ENCODE results near the gene GALM. TPM values are rescaled to one million over a fixed set of nuclear protein-coding genes. Genes with fewer than 3 reads are reported as not detected.
A peak's percentile ranks its signal among the peaks of the same experiment; 100 is the strongest.

GALM gene
- total and polyA plus RNA-seq, 10 donors: 5.2 to 22.7 (median 7.6) TPM

DNA sequence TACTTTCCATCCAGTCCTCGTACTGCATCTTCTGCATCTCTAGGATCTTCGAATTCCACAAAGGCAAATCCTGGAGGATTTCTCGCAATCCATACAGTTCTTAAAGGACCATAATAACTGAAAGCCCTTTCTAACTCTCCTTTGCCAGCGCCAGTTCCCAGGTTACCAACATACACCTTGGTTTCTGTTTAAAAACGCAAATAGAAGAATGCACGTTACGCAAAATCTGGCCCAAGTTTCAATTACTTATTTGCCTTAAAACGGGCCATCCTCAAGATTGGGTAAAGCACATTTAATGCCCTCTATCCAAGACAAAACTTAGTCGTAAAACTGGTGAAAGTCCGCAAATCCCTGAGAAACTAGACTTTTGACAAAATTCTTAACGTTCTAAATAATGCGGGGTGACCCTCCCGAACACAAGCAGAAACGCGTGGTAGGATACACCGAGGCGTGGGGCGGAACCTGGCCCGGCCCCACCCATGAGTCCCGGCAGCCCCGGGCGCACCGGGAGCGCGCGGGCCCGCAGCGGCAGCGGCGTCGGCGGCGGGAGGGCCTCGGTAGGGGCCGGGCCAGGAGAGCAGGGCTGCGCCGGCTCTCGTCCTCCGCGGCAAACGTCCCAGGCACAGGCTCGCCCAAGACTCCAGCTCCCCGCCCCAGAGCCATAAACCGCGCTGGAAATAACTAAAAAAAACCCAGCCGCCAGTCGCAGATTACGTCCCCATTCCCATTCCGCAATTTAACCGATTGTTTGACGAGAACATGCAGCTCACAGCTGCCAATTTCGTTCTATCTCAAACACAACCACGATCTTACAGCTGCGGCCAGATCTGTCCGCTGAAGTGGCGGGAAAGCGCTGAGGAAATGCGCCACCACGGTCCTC is 84.3 kb downstream of the GALM start:
- peaks cover 10 to 46% (median 40%) of the 10 kb centered on the region in 6 donors for H3K36me3 ChIP-seq
- peak in 2 of 3 donors; percentile 45 to 72 for TF ChIP-seq POLR2A (IDR thresholded peaks at IDR 0.05)
- TF ChIP-seq, protein P1, sequence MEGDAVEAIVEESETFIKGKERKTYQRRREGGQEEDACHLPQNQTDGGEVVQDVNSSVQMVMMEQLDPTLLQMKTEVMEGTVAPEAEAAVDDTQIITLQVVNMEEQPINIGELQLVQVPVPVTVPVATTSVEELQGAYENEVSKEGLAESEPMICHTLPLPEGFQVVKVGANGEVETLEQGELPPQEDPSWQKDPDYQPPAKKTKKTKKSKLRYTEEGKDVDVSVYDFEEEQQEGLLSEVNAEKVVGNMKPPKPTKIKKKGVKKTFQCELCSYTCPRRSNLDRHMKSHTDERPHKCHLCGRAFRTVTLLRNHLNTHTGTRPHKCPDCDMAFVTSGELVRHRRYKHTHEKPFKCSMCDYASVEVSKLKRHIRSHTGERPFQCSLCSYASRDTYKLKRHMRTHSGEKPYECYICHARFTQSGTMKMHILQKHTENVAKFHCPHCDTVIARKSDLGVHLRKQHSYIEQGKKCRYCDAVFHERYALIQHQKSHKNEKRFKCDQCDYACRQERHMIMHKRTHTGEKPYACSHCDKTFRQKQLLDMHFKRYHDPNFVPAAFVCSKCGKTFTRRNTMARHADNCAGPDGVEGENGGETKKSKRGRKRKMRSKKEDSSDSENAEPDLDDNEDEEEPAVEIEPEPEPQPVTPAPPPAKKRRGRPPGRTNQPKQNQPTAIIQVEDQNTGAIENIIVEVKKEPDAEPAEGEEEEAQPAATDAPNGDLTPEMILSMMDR (IDR thresholded peaks at IDR 0.05 in 8 of 11, conservative IDR thresholded peaks at IDR 0.05 in 3 of 11): no peak
- TF ChIP-seq POLR2AphosphoS5 (IDR thresholded peaks at IDR 0.05): peak in 2 of 3 donors; percentile 50 to 67
- peaks cover 35 to 79% (median 69%) of the 10 kb centered on the region in 6 donors for H3K4me1 ChIP-seq
- no peaks in the 10 kb centered on the region for H3K9me3 ChIP-seq
- peak overlapping the region; percentile 68 to 94 (median 88) for H3K4me3 ChIP-seq
- intact Hi-C loops (cut with DNase I; ENCODE audit: low total_unique reads): no loop called here
- DNase-seq: peak; percentile 92
- H3K27ac ChIP-seq: peak overlapping the region; percentile 97 to 100 (median 99)
- H3K27me3 ChIP-seq (replicated peaks in 1 of 7): no peaks in the 10 kb centered on the region
- 0 to 1% (median 1%) methylated on average over 40 to 59 of the region's 59 CpGs for WGBS, 5 donors

DNA sequence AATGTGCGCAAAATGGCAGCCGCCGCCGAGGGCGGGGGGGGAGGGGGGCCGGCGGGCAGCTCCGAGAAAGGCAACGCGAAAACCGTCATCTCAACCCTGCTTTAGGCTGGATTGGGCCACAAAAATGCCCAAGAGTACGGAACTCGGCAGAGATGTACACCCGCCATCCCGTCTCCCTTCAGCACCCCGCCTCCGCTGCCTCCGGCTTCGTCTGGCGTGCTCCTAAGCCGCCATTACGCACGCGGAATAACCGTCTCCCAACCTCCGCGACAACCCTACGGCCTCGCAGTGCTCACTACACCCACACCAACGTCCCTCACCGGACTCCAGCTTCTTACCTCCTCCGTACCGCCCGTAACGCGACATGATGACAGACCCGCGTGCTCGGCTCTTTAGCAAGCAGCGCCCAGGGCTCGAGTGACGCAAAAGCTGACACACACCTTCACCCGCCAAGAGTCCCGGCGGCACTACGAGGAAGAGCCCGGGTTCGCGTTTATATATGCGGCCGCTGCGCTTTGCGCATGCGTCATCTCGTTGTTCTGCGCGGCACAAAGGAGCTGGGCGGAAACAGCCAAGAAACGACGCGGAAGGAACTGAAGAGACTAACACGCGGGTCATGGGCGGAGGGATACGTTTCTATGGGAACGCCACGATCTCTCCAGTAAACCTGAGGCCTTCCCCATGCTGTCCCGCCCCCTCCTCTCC is 85.1 kb downstream of the GALM start, which contains the start of gene SRSF7:
Gene SRSF7 (minus strand): TSS at position 471 of the 705 bp plus-strand sequence. CDS start 105 bp downstream, at position 366.
- Histone ChIP-seq H3K27me3 (replicated peaks in 1 of 7) (no peaks in the 10 kb centered on the region), H3K4me1 (peaks cover 33 to 71% (median 61%) of the 10 kb centered on the region in 6 donors), H3K9me3 (no peaks in the 10 kb centered on the region), H3K36me3 (peaks cover 10 to 38% (median 32%) of the 10 kb centered on the region in 6 donors), H3K4me3 (peak within 1 kb of the TSS; percentile 68 to 94 (median 88)), H3K27ac (peak within 1 kb of the TSS; percentile 97 to 100 (median 99))
- peak; percentile 99 for DNase-seq
- intact Hi-C loops (cut with DNase I; ENCODE audit: low total_unique reads): no loop called here
- 0 to 1% (median 0%) methylated on average over 51 to 68 of the region's 68 CpGs for WGBS, 5 donors
- peak; percentile 99 to 100 (median 100) for TF ChIP-seq POLR2A (IDR thresholded peaks at IDR 0.05)
- TF ChIP-seq POLR2AphosphoS5 (IDR thresholded peaks at IDR 0.05): peak; percentile 100
- TF ChIP-seq, protein P1 (IDR thresholded peaks at IDR 0.05 in 8 of 11, conservative IDR thresholded peaks at IDR 0.05 in 3 of 11): peak in 3 of 11 experiments; percentile 8 to 35 (median 23)

DNA sequence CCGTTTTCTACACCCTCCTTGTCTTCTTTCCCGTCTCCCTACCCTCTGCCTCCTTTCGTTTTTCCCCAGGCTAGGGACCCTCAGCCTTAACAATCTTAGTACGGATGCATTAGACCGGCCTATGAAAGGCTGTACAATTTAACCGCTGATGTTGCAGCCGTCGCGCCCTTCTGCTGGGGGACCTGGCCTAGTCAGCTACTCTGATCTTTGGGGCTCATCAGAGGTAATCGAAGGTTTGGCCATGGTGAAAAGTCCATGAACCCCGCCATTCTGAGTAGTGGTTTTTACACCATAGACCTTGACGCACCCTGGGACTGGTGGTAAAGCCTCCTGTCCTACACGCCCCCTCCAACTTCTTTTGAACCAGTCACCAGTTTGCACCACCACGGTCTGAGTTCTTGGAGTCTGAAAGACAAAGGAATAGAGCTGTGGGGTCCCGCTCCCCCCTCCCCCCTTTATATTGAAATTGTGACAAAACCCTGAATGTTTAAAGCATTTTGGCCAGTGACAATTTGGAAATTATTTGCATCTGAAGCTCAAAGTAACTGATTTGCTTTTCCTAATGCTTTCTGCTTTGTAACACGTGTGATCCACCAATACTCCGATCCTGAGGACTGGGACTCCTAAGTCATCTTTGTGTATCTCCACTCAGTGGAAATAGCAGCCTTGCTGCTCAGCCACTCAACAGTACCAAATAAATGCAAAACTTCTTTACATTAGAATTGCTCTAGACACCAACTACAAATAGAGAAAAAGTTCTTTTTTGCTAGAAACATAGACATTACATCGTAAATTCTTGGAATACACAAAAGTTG is 85.9 kb downstream of the GALM start:
- 30 to 38% (median 33%) methylated on average over 18 of the region's 18 CpGs for WGBS, 5 donors
- Histone ChIP-seq H3K9me3 (no peaks in the 10 kb centered on the region), H3K27ac (peak overlapping the region; percentile 97 to 100 (median 99)), H3K36me3 (peaks cover 10 to 31% (median 24%) of the 10 kb centered on the region in 6 donors), H3K4me1 (peaks cover 29 to 63% (median 53%) of the 10 kb centered on the region in 6 donors), H3K4me3 (peak overlapping the region; percentile 10 to 94 (median 83)), H3K27me3 (replicated peaks in 1 of 7) (no peaks in the 10 kb centered on the region)
- intact Hi-C loops (cut with DNase I; ENCODE audit: low total_unique reads): no loop called here
- no peak for TF ChIP-seq POLR2A (IDR thresholded peaks at IDR 0.05)
- no peak for DNase-seq

DNA sequence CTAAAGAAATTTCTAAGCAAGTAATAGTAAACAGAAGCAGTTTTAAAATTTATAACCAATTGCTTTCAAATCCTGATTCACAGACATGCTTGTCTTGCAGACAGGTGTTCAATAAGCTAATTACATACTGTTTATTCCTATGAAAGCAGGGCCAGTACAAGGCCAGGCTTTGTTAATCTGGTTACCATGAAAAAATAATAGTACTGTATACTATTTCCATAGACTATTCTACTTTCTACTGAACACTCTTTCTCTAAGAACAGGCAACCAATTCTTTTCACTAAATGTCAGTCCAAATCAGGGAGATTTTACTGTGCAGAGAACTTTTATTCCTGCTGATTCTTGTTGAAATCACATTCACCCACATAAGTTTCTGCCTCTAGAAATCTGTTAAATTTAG is 88.1 kb downstream of the GALM start:
- H3K27ac ChIP-seq: peak overlapping the region in 5 of 8 donors; percentile 0 to 65 (median 26)
- peaks cover 0 to 8% (median 2%) of the 10 kb centered on the region in 6 donors for H3K36me3 ChIP-seq
- intact Hi-C loops (cut with DNase I; ENCODE audit: low total_unique reads): no loop called here
- peak overlapping the region in 4 of 8 donors; percentile 0 to 45 (median 16) for H3K4me3 ChIP-seq
- DNase-seq: no peak
- no peaks in the 10 kb centered on the region for H3K9me3 ChIP-seq
- TF ChIP-seq POLR2A (IDR thresholded peaks at IDR 0.05): no peak
- TF ChIP-seq, protein P1 (IDR thresholded peaks at IDR 0.05 in 8 of 11, conservative IDR thresholded peaks at IDR 0.05 in 3 of 11): no peak
- TF ChIP-seq POLR2AphosphoS5 (IDR thresholded peaks at IDR 0.05): no peak
- no peaks in the 10 kb centered on the region for H3K27me3 ChIP-seq (replicated peaks in 1 of 7)
- peaks cover 8 to 41% (median 31%) of the 10 kb centered on the region in 6 donors for H3K4me1 ChIP-seq

Data from spleen (tissue), 11 donors.